H1 (cell line): ENCODE measurements around the gene CD48. TPM values are rescaled to one million over a fixed set of nuclear protein-coding genes. Genes with fewer than 3 reads are reported as not detected.
A peak's percentile ranks its signal among the peaks of the same experiment; 100 is the strongest.

ENCODE experiments used
- CTCF ChIA-PET: fragments of 300-600 bp; sonication (Branson Sonifier 250); formaldehyde crosslinking; loops from one replicate; lab custom pipeline; 2021; ENCODE audit not compliant: partially characterized antibody; lab: Charles Lee
- POLR2A ChIA-PET: fragments of 300-600 bp; sonication (Branson Sonifier 250); formaldehyde crosslinking; loops from one replicate; lab custom pipeline; 2021; ENCODE audit warnings: inconsistent platforms; ENCODE audit not compliant: partially characterized antibody; lab: Charles Lee
- DNase-seq, 2 experiments: peaks; one replicate each; pipeline versions ENCODE4 v3.0.0 to v3.0.0-alpha.2; 2010 to 2022; ENCODE audit warnings: low spot score in 2 of 2, low read depth in 1 of 2, mixed read lengths in 1 of 2
- FAIRE-seq: peaks from 2 replicates; lab custom pipeline; 2011; peaks lifted over from hg19 to GRCh38; lab: Jason Lieb, UNC
- H2AFZ ChIP-seq: 2 replicates; pipeline ENCODE4 v1.8.1; 2012; ENCODE audit warnings: low read length, inconsistent platforms
- H2AK5ac ChIP-seq: 2 replicates; pipeline ENCODE4 v1.6.1; 2013; ENCODE audit warnings: low read depth, low read length
- H2BK120ac ChIP-seq: replicated peaks from 2 replicates; pipeline ENCODE3; 2013; ENCODE audit warnings: low read depth, low read length, inconsistent platforms
- H2BK12ac ChIP-seq: 2 replicates; pipeline ENCODE4 v1.6.1; 2013; ENCODE audit warnings: low read depth, low read length
- H2BK15ac ChIP-seq: 2 replicates; pipeline ENCODE4 v1.6.1; 2013; ENCODE audit warnings: low read length
- H2BK20ac ChIP-seq: 2 replicates; pipeline ENCODE4 v1.6.1; 2013; ENCODE audit warnings: low read length
- H2BK5ac ChIP-seq: 2 replicates; pipeline ENCODE4 v1.6.1; 2013; ENCODE audit warnings: low read depth, low read length
- H3K14ac ChIP-seq: 2 replicates; pipeline ENCODE4 v1.6.1; 2013; ENCODE audit warnings: inconsistent platforms; ENCODE audit not compliant: insufficient read length
- H3K18ac ChIP-seq: 2 replicates; pipeline ENCODE4 v1.6.1; 2013; ENCODE audit warnings: low read length; ENCODE audit errors: extremely low read depth
- H3K23ac ChIP-seq: 2 replicates; pipeline ENCODE4 v1.6.1; 2013; ENCODE audit warnings: inconsistent platforms; ENCODE audit not compliant: insufficient read length
- H3K23me2 ChIP-seq: 2 replicates; pipeline ENCODE4 v1.6.1; 2013; ENCODE audit warnings: low read depth, low read length
- H3K27ac ChIP-seq: 2 replicates; pipeline ENCODE4 v1.6.1; 2011; ENCODE audit warnings: low read depth, low read length, inconsistent platforms
- H3K27me3 ChIP-seq, 4 experiments: replicated peaks in 1 of 4; 1 replicate in 1 of 4; 2 replicates in 3 of 4; pipeline versions ENCODE4 v1.6.1 to v1.8.1; 2011 to 2013; ENCODE audit warnings: low read length in 3 of 4, mild to moderate bottlenecking in 3 of 4, inconsistent platforms in 2 of 4, mixed read lengths in 2 of 4, moderate library complexity in 1 of 4; ENCODE audit not compliant: control insufficient read depth in 3 of 4, insufficient read depth in 3 of 4; ENCODE audit errors: extremely low read depth in 1 of 4
- H3K36me3 ChIP-seq, 4 experiments: 2 replicates each; pipeline versions ENCODE4 v1.6.1 to v1.8.1; 2011 to 2013; ENCODE audit warnings: mild to moderate bottlenecking in 4 of 4, low read length in 3 of 4, moderate library complexity in 2 of 4, control low read depth in 1 of 4, inconsistent platforms in 1 of 4; ENCODE audit not compliant: insufficient read depth in 4 of 4, control insufficient read depth in 2 of 4
- H3K4ac ChIP-seq: replicated peaks from 2 replicates; pipeline ENCODE3; 2013; ENCODE audit warnings: low read length, low read depth, mixed read lengths, inconsistent platforms; ENCODE audit not compliant: insufficient read length
- H3K4me1 ChIP-seq, 4 experiments: replicated peaks in 1 of 4; 1 replicate in 1 of 4; 2 replicates in 3 of 4; pipeline versions ENCODE4 v1.6.1 to v1.8.1; 2011 to 2013; ENCODE audit warnings: low read length in 3 of 4, inconsistent platforms in 2 of 4, mixed read lengths in 1 of 4; ENCODE audit not compliant: insufficient read depth in 4 of 4, control insufficient read depth in 3 of 4
- H3K4me2 ChIP-seq, 2 experiments: 2 replicates each; pipeline versions ENCODE4 v1.6.1 to v1.8.1; 2011 to 2013; ENCODE audit warnings: low read depth in 2 of 2, low read length in 2 of 2, control low read depth in 1 of 2, inconsistent platforms in 1 of 2, mild to moderate bottlenecking in 1 of 2; ENCODE audit not compliant: insufficient read depth in 1 of 2
- H3K4me3 ChIP-seq, 4 experiments: fragments of 200-600, 300-600 bp in 1 of 4; sonication (generic), shearing (Covaris generic), sonication (Bioruptor Twin) in 1 of 4; 2 replicates each; pipeline versions ENCODE4 v1.5.1 to v1.8.1; 2011 to 2016; ENCODE audit warnings: low read length in 4 of 4, low read depth in 3 of 4, control low read depth in 2 of 4, inconsistent platforms in 2 of 4, mild to moderate bottlenecking in 2 of 4, mixed read lengths in 1 of 4, moderate library complexity in 1 of 4; ENCODE audit not compliant: insufficient read depth in 2 of 4; ENCODE audit errors: extremely low read depth in 1 of 4
- H3K56ac ChIP-seq: replicated peaks from 2 replicates; pipeline ENCODE3; 2013; ENCODE audit warnings: low read depth, mild to moderate bottlenecking, mixed read lengths, low read length, inconsistent platforms; ENCODE audit not compliant: insufficient read length
- H3K79me1 ChIP-seq: 2 replicates; pipeline ENCODE4 v1.6.1; 2013; ENCODE audit warnings: low read depth, low read length, control low read depth
- H3K79me2 ChIP-seq, 2 experiments: 2 replicates each; pipeline versions ENCODE4 v1.6.1 to v1.8.1; 2012 to 2013; ENCODE audit warnings: low read length in 2 of 2, mild to moderate bottlenecking in 2 of 2, inconsistent platforms in 1 of 2; ENCODE audit not compliant: insufficient read depth in 2 of 2, control insufficient read depth in 1 of 2
- H3K9ac ChIP-seq, 4 experiments: replicated peaks in 1 of 4; 1 replicate in 1 of 4; 2 replicates in 3 of 4; pipeline versions ENCODE4 v1.6.1 to v1.8.1; 2011 to 2013; ENCODE audit warnings: low read depth in 3 of 4, low read length in 3 of 4, control low read depth in 2 of 4, mild to moderate bottlenecking in 2 of 4, moderate library complexity in 2 of 4, inconsistent platforms in 1 of 4; ENCODE audit errors: extremely low read depth in 1 of 4
- H3K9me3 ChIP-seq, 2 experiments: 2 replicates each; pipeline versions ENCODE4 v1.6.1 to v1.8.1; 2012 to 2013; ENCODE audit warnings: mild to moderate bottlenecking in 2 of 2, moderate library complexity in 2 of 2, control low read depth in 1 of 2, inconsistent platforms in 1 of 2, low read depth in 1 of 2, low read length in 1 of 2, mixed read lengths in 1 of 2; ENCODE audit not compliant: insufficient read depth in 2 of 2
- H4K20me1 ChIP-seq, 2 experiments: replicated peaks in 1 of 2; 2 replicates each; pipeline versions ENCODE3 to v1.8.1; 2011 to 2013; ENCODE audit warnings: inconsistent platforms in 2 of 2, low read length in 2 of 2, mild to moderate bottlenecking in 1 of 2; ENCODE audit not compliant: insufficient read depth in 2 of 2, control insufficient read depth in 1 of 2
- H4K5ac ChIP-seq: 2 replicates; pipeline ENCODE4 v1.6.1; 2013; ENCODE audit warnings: low read length, low read depth, mixed read lengths, inconsistent platforms; ENCODE audit not compliant: insufficient read length
- H4K8ac ChIP-seq: 2 replicates; pipeline ENCODE4 v1.8.0; 2013; ENCODE audit warnings: mild to moderate bottlenecking, moderate library complexity, low read length, inconsistent platforms; ENCODE audit not compliant: insufficient read depth; ENCODE audit errors: extremely low read depth
- H4K91ac ChIP-seq: replicated peaks from 2 replicates; pipeline ENCODE3; 2013; ENCODE audit warnings: low read length, mixed read lengths, inconsistent platforms; ENCODE audit not compliant: insufficient read length
- ATF3 ChIP-seq: IDR thresholded peaks from 2 replicates; pipeline ENCODE4 v1.6.1; 2011; ENCODE audit warnings: low read depth, mild to moderate bottlenecking, low read length; ENCODE audit not compliant: insufficient read depth
- CHD2 ChIP-seq: IDR thresholded peaks from 2 replicates; pipeline ENCODE4 v1.6.1; 2012; ENCODE audit warnings: low read length, improper control_type of control experiment
- KDM4A ChIP-seq: IDR thresholded peaks from one replicate; pipeline ENCODE4 v1.7.1; 2012; ENCODE audit warnings: low read depth, mild to moderate bottlenecking, moderate library complexity, low read length, inconsistent platforms; ENCODE audit not compliant: severe bottlenecking
- MAFK ChIP-seq: IDR thresholded peaks from 2 replicates; pipeline ENCODE4 v1.6.1; 2012; ENCODE audit warnings: low read depth, mild to moderate bottlenecking, improper control_type of control experiment, low read length
- NANOG ChIP-seq: IDR thresholded peaks from 2 replicates; pipeline ENCODE4 v1.6.1; 2011; ENCODE audit warnings: low read length, low read depth, mild to moderate bottlenecking, inconsistent platforms; ENCODE audit not compliant: insufficient read depth, poor library complexity, severe bottlenecking
- NRF1 ChIP-seq: IDR thresholded peaks from 2 replicates; pipeline ENCODE4 v1.6.1; 2011; ENCODE audit warnings: mild to moderate bottlenecking, low read depth, low read length, improper control_type of control experiment
- RXRA ChIP-seq: IDR thresholded peaks from 2 replicates; pipeline ENCODE4 v1.6.1; 2011; ENCODE audit warnings: low read depth, mild to moderate bottlenecking, low read length, moderate library complexity; ENCODE audit not compliant: insufficient read depth
- SIN3A ChIP-seq, 2 experiments: IDR thresholded peaks in 1 of 2; conservative IDR thresholded peaks in 1 of 2; 2 replicates each; pipeline ENCODE4 v1.6.1; 2011 to 2012; ENCODE audit warnings: low read length in 2 of 2, improper control_type of control experiment in 1 of 2, low read depth in 1 of 2, mild to moderate bottlenecking in 1 of 2
- SUZ12 ChIP-seq: fragments of 200-600 bp; sonication (generic); IDR thresholded peaks from 2 replicates; pipeline ENCODE4 v1.6.1; 2012; ENCODE audit warnings: mild to moderate bottlenecking, inconsistent platforms, low read length, moderate library complexity, mixed read lengths
- TAF7 ChIP-seq: optimal IDR thresholded peaks from 2 replicates; pipeline ENCODE3; 2011; ENCODE audit warnings: low read depth, mild to moderate bottlenecking, inconsistent platforms, low read length, moderate library complexity, borderline replicate concordance
- TBP ChIP-seq: IDR thresholded peaks from 2 replicates; pipeline ENCODE4 v1.6.1; 2011; ENCODE audit warnings: low read depth, low read length, improper control_type of control experiment
- TCF12 ChIP-seq: IDR thresholded peaks from 2 replicates; pipeline ENCODE4 v1.6.1; 2011; ENCODE audit warnings: low read depth, mild to moderate bottlenecking, low read length
- TEAD4 ChIP-seq: IDR thresholded peaks from 2 replicates; pipeline ENCODE4 v1.6.1; 2012; ENCODE audit warnings: low read depth, low read length, inconsistent platforms, mixed read lengths
- YY1 ChIP-seq: IDR thresholded peaks from 2 replicates; pipeline ENCODE4 v1.6.1; 2011; ENCODE audit warnings: low read depth, mild to moderate bottlenecking, low read length
- WGBS, 2 experiments: shearing (Covaris generic) in 1 of 2; methylation state at CpG; one replicate each; pipeline versions ENCODE4 v1.1.6 to v1.1.7; 2013 to 2015; ENCODE audit warnings: low lambda C conversion rate in 2 of 2, mixed read lengths in 2 of 2, inconsistent platforms in 1 of 2, low coverage in 1 of 2, missing lambda C conversion rate in 1 of 2; ENCODE audit not compliant: insufficient replicate concordance in 2 of 2, insufficient coverage in 1 of 2, insufficient read length in 1 of 2; ENCODE audit errors: extremely low coverage in 1 of 2, missing lambda C conversion rate in 1 of 2; 5-methylcytosine and 5-hydroxymethylcytosine counted together
- polyA plus RNA-seq, 7 experiments: library from polyadenylated mRNA; depleted of rRNA in 3 of 7; stranded (reverse) in 5 of 7; unstranded in 2 of 7; fragments of >200 nt in 5 of 7; fragments of 200-250 nt in 2 of 7; gene quantifications; 1 replicate in 5 of 7; 2 replicates in 1 of 7; 4 replicates in 1 of 7; pipeline versions ENCODE4 v1.2.1 to v1.2.3, GENCODE V29; 2011 to 2013; ENCODE audit warnings: missing spikeins in 2 of 7, mixed read lengths in 2 of 7
- total RNA-seq: library from RNA; stranded (reverse); fragmentation: NEBNext Ultra II Directional; extraction: Animal tissue kit (Norgen Biotek cat#: 25700); gene quantifications from 2 replicates; pipeline ENCODE4 v1.2.1, GENCODE V29; 2021

Gene CD48
- total and polyA plus RNA-seq, 2 of the 8 experiments (the other 6 are each of a cell fraction or from before 2014, with no cell fraction given), result 0.08 TPM; not detected in 1

- no peak overlapping the region for H2BK20ac ChIP-seq
- H2BK15ac ChIP-seq, result no peak overlapping the region
- H3K36me3 ChIP-seq, result no peaks in the 10 kb centered on the region; a peak in 1 of 8 replicates
- ChIA-PET CTCF (interaction anchor here (0.8 to 6.8 kb wide), 9 partner anchors 11 to 232 kb away, joined by 3 to 41 read pairs (median 8); partner anchors contain the start of gene ITLN2), POLR2A (no interaction called here)
- H3K4me1 ChIP-seq, result peaks cover 0 to 5% (median 2%) of the 10 kb centered on the region in 4 experiments; a peak in 3 of 7 replicates
- no peak overlapping the region for H4K8ac ChIP-seq
- H3K23ac ChIP-seq, result no peak overlapping the region
- DNase-seq (no peak), FAIRE-seq (peak; percentile 13)
- no peak overlapping the region for H3K27ac ChIP-seq
- H3K23me2 ChIP-seq, result no peaks in the 10 kb centered on the region
- H3K4me2 ChIP-seq, result no peak overlapping the region
- 87% methylated on average over 10 of the region's 10 CpGs; no CpG with 5 or more reads in 1 of the 2 experiments for WGBS, 2 experiments
- H2BK120ac ChIP-seq, result no peak overlapping the region
- H2BK5ac ChIP-seq, result no peak overlapping the region
- no peak overlapping the region for H2AK5ac ChIP-seq
- H2AFZ ChIP-seq, result no peak overlapping the region
- no peaks in the 10 kb centered on the region for H3K79me1 ChIP-seq
- no peak overlapping the region for H2BK12ac ChIP-seq
- H3K4ac ChIP-seq, result no peak overlapping the region
- no peaks in the 10 kb centered on the region for H3K79me2 ChIP-seq
- no peak overlapping the region for H4K5ac ChIP-seq
- no peak overlapping the region for H3K9ac ChIP-seq
- H4K91ac ChIP-seq, result no peak overlapping the region
- H3K27me3 ChIP-seq, result no peaks in the 10 kb centered on the region
- H3K18ac ChIP-seq, result no peak overlapping the region
- H4K20me1 ChIP-seq, result no peaks in the 10 kb centered on the region
- H3K14ac ChIP-seq, result no peak overlapping the region
- no peaks in the 10 kb centered on the region; a peak in 1 of 4 replicates for H3K9me3 ChIP-seq
- no peak overlapping the region for H3K4me3 ChIP-seq
- no peak overlapping the region for H3K56ac ChIP-seq
- TF ChIP-seq ATF3 (no peak), TCF12 (no peak), TBP (no peak), TAF7 (no peak), RXRA (no peak), NRF1 (no peak), TEAD4 (no peak), SIN3A (conservative IDR thresholded peaks at IDR 0.05 in 1 of 2, IDR thresholded peaks at IDR 0.05 in 1 of 2; ENCODE audit: low read depth in 1 of 2, low read length in 2 of 2) (no peak), NANOG (no peak), MAFK (no peak), SUZ12 (no peak), KDM4A (no peak), CHD2 (no peak), YY1 (no peak)
These were observed 11.1 kb upstream of the CD48 start for GRCh38 chr1:160722726-160723125.
